Muscle layer of colon (tissue), 2 donors: ENCODE measurements around the gene CDC14A.
"Not testable (repeated sequence)": the region's sequence is repeated elsewhere in the genome, so short reads cannot be mapped to it uniquely, and the experiment has no call there.

ENCODE experiments used
- H3K27ac ChIP-seq: one replicate; pipeline ENCODE4 v1.7.0; 2013; ENCODE audit warnings: low read depth, mild to moderate bottlenecking, low read length, moderate library complexity
- H3K27me3 ChIP-seq, 2 donors: one replicate each; pipeline ENCODE4 v1.7.0; 2013; ENCODE audit warnings: low read length in 2 of 2, mild to moderate bottlenecking in 2 of 2; ENCODE audit not compliant: insufficient read depth in 2 of 2, control insufficient read depth in 1 of 2
- H3K36me3 ChIP-seq: one replicate; pipeline ENCODE4 v1.7.0; 2013; ENCODE audit warnings: mild to moderate bottlenecking, low read length; ENCODE audit not compliant: insufficient read depth
- H3K4me1 ChIP-seq: one replicate; pipeline ENCODE4 v1.7.0; 2013; ENCODE audit warnings: mild to moderate bottlenecking, low read length; ENCODE audit not compliant: insufficient read depth
- H3K4me3 ChIP-seq, 2 donors: one replicate each; pipeline ENCODE4 v1.7.0; 2013; ENCODE audit warnings: low read length in 2 of 2, low read depth in 1 of 2, mild to moderate bottlenecking in 1 of 2, moderate library complexity in 1 of 2
- H3K9ac ChIP-seq: one replicate; pipeline ENCODE4 v1.7.0; 2013; ENCODE audit warnings: low read length
- H3K9me3 ChIP-seq: one replicate; pipeline ENCODE4 v1.7.0; 2013; ENCODE audit warnings: mild to moderate bottlenecking, low read length
- donor health status: abdominal sarcoma.
- donor health status: Adenocarcinoma of cecum.

CDC14A gene

DNA sequence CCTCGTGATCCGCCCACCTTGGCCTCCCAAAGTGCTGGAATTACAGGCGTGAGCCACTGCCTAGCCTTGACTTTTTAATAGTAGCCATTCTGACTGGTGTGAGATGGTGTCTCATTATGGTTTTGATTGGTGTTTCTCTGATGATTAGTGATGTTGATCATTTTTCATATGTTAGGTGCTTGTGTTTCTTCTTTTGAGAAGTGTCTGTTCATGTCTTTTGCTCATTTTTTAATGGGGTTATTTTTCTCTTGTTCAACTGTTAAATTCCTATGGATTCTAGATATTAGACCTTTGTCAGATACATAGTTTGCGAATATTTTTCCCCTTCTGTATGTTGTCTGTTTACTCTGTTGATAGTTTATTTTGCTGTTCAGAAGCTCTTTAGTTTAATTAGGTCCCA, 17.0 kb downstream of the CDC14A start:
- not testable (repeated sequence) for H3K27ac ChIP-seq, H3K4me1 ChIP-seq, H3K27me3 ChIP-seq, H3K36me3 ChIP-seq, H3K9me3 ChIP-seq, H3K9ac ChIP-seq, H3K4me3 ChIP-seq

DNA sequence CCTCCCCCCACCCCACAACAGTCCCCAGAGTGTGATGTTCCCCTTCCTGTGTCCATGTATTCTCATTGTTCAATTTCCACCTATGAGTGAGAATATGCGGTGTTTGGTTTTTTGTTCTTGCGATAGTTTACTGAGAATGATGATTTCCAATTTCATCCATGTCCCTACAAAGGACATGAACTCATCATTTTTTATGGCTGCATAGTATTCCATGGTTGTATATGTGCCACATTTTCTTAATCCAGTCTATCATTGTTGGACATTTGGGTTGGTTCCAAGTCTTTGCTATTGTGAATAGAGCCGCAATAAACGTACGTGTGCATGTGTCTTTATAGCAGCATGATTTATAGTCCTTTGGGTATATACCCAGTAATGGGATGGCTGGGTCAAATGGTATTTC, 21.6 kb downstream of the CDC14A start:
- not testable (repeated sequence) for H3K27ac ChIP-seq, H3K4me3 ChIP-seq, H3K9ac ChIP-seq

DNA sequence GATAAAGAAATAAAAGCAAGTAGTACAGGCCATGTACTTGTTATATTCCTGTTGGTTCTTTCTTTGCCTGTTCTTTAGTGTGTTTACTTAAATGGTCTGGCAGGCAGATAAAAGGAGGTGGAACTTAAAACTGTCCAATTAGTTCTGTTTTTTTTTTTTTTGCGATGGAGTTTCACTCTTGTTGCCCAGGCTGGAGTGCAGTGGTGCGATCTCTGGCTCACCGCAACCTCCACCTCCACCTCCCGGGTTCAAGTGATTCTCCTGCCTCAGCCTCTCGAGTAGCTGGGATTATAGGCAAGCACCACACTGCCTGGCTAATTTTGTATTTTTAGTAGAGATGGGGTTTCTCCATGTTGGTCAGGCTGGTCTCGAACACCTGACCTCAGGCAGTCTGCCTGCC, 24.6 kb downstream of the CDC14A start:
- H3K4me3 ChIP-seq, H3K27ac ChIP-seq, H3K36me3 ChIP-seq, H3K4me1 ChIP-seq, H3K9me3 ChIP-seq, H3K9ac ChIP-seq, H3K27me3 ChIP-seq: not testable (repeated sequence)

More for the DNA sequence above, 21.6 kb downstream of the CDC14A start:
- not testable (repeated sequence) for H3K36me3 ChIP-seq, H3K9me3 ChIP-seq, H3K27me3 ChIP-seq, H3K4me1 ChIP-seq

DNA sequence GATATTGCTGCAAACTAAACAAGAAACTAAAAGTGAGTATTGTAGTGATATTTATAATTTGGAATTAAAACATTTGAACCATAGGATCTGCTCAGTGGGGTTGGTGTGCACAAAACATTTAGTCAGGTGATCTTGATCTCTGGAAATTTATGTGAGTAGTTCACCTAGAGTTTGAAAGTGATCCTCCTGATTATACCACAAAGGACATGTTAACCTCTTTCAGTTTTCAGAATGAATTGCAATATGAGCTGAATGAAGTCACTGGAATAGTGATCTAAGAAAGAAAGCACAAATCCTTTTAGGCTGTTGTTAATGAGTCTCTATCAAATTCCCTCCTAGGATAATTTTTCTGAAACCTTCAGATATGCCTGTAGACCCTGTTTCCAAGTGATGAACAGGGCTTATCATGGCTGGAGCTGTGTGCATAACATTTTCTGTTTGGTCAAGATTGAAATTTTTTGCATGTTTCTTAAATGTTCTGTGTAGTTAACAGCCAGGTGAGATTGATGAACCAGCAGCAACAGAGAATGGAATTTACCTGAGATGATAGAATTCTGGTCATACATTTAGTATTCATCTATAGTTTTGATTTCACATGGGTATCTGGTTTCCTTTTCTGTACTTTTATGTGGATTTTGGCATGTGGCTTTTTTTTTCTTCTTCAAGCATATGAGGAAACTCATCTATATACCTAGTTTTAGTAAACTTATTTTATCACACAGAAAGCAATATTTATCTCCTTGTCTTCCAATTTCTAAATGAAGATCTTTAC, 25.5 kb downstream of the CDC14A start:
- H3K4me1 ChIP-seq = no peaks in the 10 kb centered on the region
- H3K27me3 ChIP-seq = no peaks in the 10 kb centered on the region
- no peak overlapping the region for H3K9ac ChIP-seq

DNA sequence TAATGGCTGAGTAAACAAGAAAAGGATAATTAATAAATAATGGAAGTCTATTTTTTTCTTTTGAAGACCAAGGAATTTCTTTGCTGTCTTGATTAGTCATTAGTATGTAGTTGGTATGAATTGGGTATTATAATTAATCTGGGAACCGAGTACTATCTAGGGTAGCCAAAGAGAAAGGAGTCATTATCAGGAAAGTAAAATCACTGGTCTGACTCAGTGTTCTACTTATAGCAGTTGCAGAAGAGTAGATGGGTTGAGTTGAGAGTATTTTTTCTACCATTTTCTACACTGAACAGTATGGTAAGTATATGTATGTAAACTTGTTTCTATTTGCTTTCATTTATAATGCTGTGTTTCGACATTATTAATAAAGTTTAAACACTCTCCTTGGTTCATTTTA, 26.6 kb downstream of the CDC14A start:
- Histone ChIP-seq H3K4me3 (no peak overlapping the region), H3K27ac (no peak overlapping the region), H3K9ac (no peak overlapping the region), H3K9me3 (no peaks in the 10 kb centered on the region), H3K27me3 (no peaks in the 10 kb centered on the region), H3K4me1 (no peaks in the 10 kb centered on the region), H3K36me3 (no peaks in the 10 kb centered on the region)

More for the DNA sequence above, 25.5 kb downstream of the CDC14A start:
- Histone ChIP-seq H3K27ac (no peak overlapping the region), H3K9me3 (no peaks in the 10 kb centered on the region), H3K4me3 (no peak overlapping the region), H3K36me3 (no peaks in the 10 kb centered on the region)

DNA sequence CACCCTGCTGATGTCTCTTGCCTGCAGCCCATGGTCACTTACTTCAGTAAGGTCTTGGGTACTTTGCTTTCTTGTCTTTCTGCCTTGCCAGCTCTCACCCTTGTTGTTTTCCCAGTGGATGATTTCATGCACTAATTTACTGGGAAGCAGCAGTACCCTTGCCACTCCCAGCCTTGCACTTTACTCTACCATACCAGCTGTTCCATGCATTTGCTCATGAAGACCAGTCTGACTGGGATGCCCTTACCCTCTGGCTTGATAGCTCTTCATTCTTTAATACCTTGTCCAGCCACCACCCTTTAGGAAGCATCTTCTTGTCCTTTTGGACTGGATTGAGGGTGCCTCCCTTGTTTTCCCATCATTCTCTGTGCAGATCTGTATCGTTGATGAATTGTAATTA, 28.3 kb downstream of the CDC14A start:
- no peaks in the 10 kb centered on the region for H3K36me3 ChIP-seq
- H3K9me3 ChIP-seq = no peaks in the 10 kb centered on the region
- H3K4me3 ChIP-seq = no peak overlapping the region
- no peaks in the 10 kb centered on the region for H3K27me3 ChIP-seq
- no peak overlapping the region for H3K27ac ChIP-seq
- H3K4me1 ChIP-seq = no peaks in the 10 kb centered on the region
- no peak overlapping the region for H3K9ac ChIP-seq

DNA sequence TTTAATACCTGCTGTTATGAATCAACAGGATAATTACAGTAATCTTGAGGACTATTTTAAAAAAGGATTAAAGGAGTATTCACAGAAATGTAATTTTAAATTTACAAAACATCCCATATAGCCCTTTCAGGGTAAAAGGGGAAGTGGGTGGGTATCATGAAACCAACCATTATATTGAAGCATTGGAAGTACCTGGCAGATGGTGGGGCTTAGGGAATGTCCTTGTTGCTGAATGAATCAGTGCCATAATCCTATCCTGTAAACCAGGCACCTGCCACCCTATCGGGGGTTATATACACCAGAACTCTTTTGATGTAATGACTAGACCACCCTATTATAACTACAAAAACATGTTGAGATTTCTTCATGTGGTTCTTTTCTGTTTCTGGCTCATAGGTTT, 30.4 kb downstream of the CDC14A start:
- Histone ChIP-seq H3K27ac (no peak overlapping the region), H3K9me3 (no peaks in the 10 kb centered on the region), H3K9ac (no peak overlapping the region), H3K4me3 (no peak overlapping the region), H3K27me3 (no peaks in the 10 kb centered on the region), H3K4me1 (peaks cover 4% of the 10 kb centered on the region), H3K36me3 (no peaks in the 10 kb centered on the region)

DNA sequence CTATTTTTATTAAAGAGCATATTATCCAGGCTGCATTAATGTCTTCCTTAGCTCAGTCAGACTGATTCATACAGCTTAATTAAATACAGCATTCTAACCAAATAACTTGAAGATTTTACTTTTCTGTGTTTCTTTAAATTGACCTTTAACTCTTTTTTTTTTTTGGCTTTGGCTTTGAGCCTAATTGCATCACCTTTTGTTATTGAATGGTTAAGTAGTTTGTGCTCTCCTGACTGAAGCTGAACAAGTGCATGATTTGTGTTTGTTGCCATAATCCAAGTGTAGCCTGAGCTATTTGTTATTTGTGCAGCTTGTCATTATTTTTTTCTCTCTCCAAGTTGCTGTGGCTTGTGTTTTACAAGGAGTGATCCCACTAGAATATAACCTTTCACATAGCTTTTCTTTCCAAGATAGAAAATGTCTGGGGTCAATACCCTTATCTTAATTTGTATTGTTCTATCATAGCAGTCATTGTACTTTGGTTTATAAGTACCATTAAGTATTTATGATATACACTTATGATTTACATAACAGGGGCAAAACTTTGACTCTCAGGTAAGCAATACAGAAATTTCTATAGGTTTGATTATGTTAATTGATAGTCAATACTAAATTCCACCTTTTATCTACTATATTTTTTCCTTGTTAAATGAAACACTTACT, 31.6 kb downstream of the CDC14A start:
- Histone ChIP-seq H3K27ac (no peak overlapping the region), H3K9ac (no peak overlapping the region), H3K4me1 (peaks cover 12% of the 10 kb centered on the region), H3K36me3 (no peaks in the 10 kb centered on the region), H3K9me3 (no peaks in the 10 kb centered on the region), H3K27me3 (no peaks in the 10 kb centered on the region), H3K4me3 (no peak overlapping the region)

DNA sequence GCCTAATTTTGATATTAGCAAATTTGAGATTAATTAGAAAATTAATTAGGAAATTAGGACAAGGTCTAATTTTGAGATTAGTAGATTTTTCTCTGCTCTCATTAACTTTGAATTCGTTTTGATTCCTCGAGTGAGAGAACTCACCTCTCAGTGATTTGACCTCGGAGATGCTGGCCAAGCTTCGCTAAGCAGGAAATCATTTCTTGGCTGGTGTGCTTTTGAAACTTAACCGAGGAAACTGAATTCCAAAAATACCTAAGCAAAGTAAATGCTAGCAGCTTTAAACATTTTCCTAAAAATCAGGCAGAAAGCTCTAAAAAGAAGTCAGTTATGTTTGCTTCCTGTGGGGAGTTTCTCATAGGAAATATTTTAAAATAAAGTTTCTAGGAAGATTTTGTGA, 34.9 kb downstream of the CDC14A start:
- Histone ChIP-seq H3K36me3 (no peaks in the 10 kb centered on the region), H3K27ac (peak overlapping the region; percentile 32), H3K4me1 (peaks cover 12% of the 10 kb centered on the region), H3K9ac (no peak overlapping the region), H3K4me3 (no peak overlapping the region), H3K27me3 (no peaks in the 10 kb centered on the region), H3K9me3 (no peaks in the 10 kb centered on the region)

DNA sequence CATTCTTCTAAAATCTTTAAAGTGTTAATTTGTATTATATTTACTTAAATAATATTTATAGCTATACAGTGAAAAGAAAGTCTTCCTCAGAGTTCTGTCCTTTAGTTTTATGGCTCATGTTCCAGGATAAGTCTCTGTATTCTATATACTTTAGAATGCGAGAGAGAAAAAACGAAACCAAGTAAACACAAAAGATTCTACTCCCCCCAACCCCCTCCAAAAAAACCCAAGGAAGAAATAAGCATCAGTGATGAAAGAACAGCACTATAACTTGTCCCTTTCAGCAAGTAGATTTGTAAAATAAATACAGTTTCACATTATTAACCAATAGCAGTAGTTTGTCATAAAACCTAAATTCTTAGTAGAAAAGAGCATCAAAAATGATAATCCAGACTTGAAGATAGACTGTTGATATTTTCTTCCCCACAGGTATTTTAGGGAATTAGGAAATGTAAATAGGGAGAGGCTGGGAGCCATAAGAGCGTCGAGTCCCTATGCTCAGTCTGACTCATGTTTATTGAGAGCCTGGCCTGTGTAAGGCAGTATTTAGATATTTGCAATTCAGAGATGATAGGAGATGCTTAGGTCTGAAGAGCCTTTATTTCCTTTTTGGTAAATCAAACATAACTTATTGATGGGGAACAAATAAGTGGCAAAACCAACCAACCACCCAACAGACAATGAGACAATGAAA, 35.5 kb downstream of the CDC14A start:
- Histone ChIP-seq H3K9ac (no peak overlapping the region), H3K27ac (peak overlapping the region; percentile 32)

DNA sequence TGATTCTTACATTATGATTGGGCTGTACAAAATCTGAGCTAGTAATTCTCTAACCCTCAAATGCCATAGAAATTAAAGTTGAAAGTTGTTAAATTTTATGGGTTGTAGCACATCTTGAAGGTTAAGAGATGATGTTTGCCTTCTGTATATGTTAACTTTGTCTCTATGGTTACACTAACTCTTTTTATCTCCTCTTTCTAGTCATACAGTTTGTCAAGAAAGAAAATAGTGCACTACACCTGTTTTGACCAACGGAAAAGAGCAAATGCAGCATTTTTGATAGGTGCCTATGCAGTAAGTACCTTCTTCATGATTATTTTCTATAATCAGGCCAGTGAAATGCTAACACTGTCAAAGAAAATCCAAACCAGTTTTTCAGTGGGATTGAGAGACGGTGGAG, 38.2 kb downstream of the CDC14A start:
- Histone ChIP-seq H3K9me3 (no peaks in the 10 kb centered on the region), H3K27me3 (no peaks in the 10 kb centered on the region), H3K36me3 (no peaks in the 10 kb centered on the region), H3K4me1 (peaks cover 12% of the 10 kb centered on the region), H3K9ac (no peak overlapping the region), H3K4me3 (no peak overlapping the region), H3K27ac (no peak overlapping the region)

More for the DNA sequence above, 35.5 kb downstream of the CDC14A start:
- no peaks in the 10 kb centered on the region for H3K36me3 ChIP-seq
- no peak overlapping the region for H3K4me3 ChIP-seq
- no peaks in the 10 kb centered on the region for H3K9me3 ChIP-seq
- H3K4me1 ChIP-seq = peaks cover 12% of the 10 kb centered on the region
- H3K27me3 ChIP-seq = no peaks in the 10 kb centered on the region
